Measurements from ENCODE around the gene CBLB. TPM values are rescaled to one million over a fixed set of nuclear protein-coding genes. Genes with fewer than 3 reads are reported as not detected.

Gene CBLB
- total RNA-seq, 1 donor from 2014 or later, result 41.5 TPM

GRCh38 chr3:105790534-105790933 lies 78.3 kb downstream of the CBLB start:
- Histone ChIP-seq H3K27me3 (no peaks in the 10 kb centered on the region), H3K4me3 (no peak overlapping the region), H3K36me3 (no peaks in the 10 kb centered on the region), H3K9me3 (no peaks in the 10 kb centered on the region), H3K4me1 (peaks cover 11% of the 10 kb centered on the region), H3K27ac (no peak overlapping the region)
- DNase-seq (no peak), ATAC-seq (peak; percentile 26)
- intact Hi-C loops (cut with DNase I), result no loop called here
- TF ChIP-seq CTCF (IDR thresholded peaks at IDR 0.05), result no peak

GRCh38 chr3:105788593-105788992 lies 80.2 kb downstream of the CBLB start:
- no peak overlapping the region for H3K4me3 ChIP-seq
- no peak for TF ChIP-seq CTCF (IDR thresholded peaks at IDR 0.05)
- intact Hi-C loops (cut with DNase I), result no loop called here
- no peaks in the 10 kb centered on the region for H3K27me3 ChIP-seq
- no peak for DNase-seq
- ATAC-seq, result no peak
- no peak overlapping the region for H3K27ac ChIP-seq
- no peaks in the 10 kb centered on the region for H3K9me3 ChIP-seq
- peaks cover 11% of the 10 kb centered on the region for H3K4me1 ChIP-seq
- H3K36me3 ChIP-seq, result no peaks in the 10 kb centered on the region

GRCh38 chr3:105787453-105787852 lies 81.4 kb downstream of the CBLB start:
- H3K9me3 ChIP-seq, result no peaks in the 10 kb centered on the region
- no peak overlapping the region for H3K27ac ChIP-seq
- no peak overlapping the region for H3K4me3 ChIP-seq
- no peak for ATAC-seq
- intact Hi-C loops (cut with DNase I), result no loop called here
- no peaks in the 10 kb centered on the region for H3K27me3 ChIP-seq
- no peak for DNase-seq
- no peaks in the 10 kb centered on the region for H3K36me3 ChIP-seq
- peaks cover 4% of the 10 kb centered on the region for H3K4me1 ChIP-seq
- no peak for TF ChIP-seq CTCF (IDR thresholded peaks at IDR 0.05)

GRCh38 chr3:105786990-105787389 lies 81.8 kb downstream of the CBLB start:
- no peak overlapping the region for H3K4me3 ChIP-seq
- no peaks in the 10 kb centered on the region for H3K9me3 ChIP-seq
- DNase-seq (no peak), ATAC-seq (no peak)
- TF ChIP-seq CTCF (IDR thresholded peaks at IDR 0.05), result no peak
- intact Hi-C loops (cut with DNase I), result no loop called here
- H3K4me1 ChIP-seq, result peaks cover 1% of the 10 kb centered on the region
- H3K27ac ChIP-seq, result no peak overlapping the region
- H3K36me3 ChIP-seq, result no peaks in the 10 kb centered on the region
- no peaks in the 10 kb centered on the region for H3K27me3 ChIP-seq

GRCh38 chr3:105786241-105786640 lies 82.6 kb downstream of the CBLB start:
- ATAC-seq, result no peak
- Histone ChIP-seq H3K4me3 (no peak overlapping the region), H3K27me3 (no peaks in the 10 kb centered on the region), H3K36me3 (no peaks in the 10 kb centered on the region), H3K4me1 (no peaks in the 10 kb centered on the region), H3K9me3 (no peaks in the 10 kb centered on the region), H3K27ac (no peak overlapping the region)
- intact Hi-C loops (cut with DNase I), result no loop called here
- DNase-seq, result no peak
- no peak for TF ChIP-seq CTCF (IDR thresholded peaks at IDR 0.05)

GRCh38 chr3:105785803-105786202 lies 83.0 kb downstream of the CBLB start:
- no peak for TF ChIP-seq CTCF (IDR thresholded peaks at IDR 0.05)
- no peaks in the 10 kb centered on the region for H3K9me3 ChIP-seq
- H3K4me1 ChIP-seq, result no peaks in the 10 kb centered on the region
- intact Hi-C loops (cut with DNase I), result no loop called here
- no peaks in the 10 kb centered on the region for H3K36me3 ChIP-seq
- no peak overlapping the region for H3K4me3 ChIP-seq
- no peaks in the 10 kb centered on the region for H3K27me3 ChIP-seq
- ATAC-seq (no peak), DNase-seq (no peak)
- H3K27ac ChIP-seq, result no peak overlapping the region

Data from upper lobe of right lung (tissue), 1 donor.